Panc1 (cell line): ENCODE results near the gene CCDC141. TPM values are rescaled to one million over a fixed set of nuclear protein-coding genes. Genes with fewer than 3 reads are reported as not detected.

Source experiments
- ATAC-seq: fragments of 200-7000 bp; cut with Tn5 transposase; 2 replicates; pipeline ENCODE4 v1.9.1; 2020; ENCODE audit warnings: mild to moderate bottlenecking, moderate library complexity
- BruUV-seq: library from RNA; stranded (reverse); fragments of 400-500 nt; replicated peaks from 2 replicates; lab custom pipeline; 2021; lab: Mats Ljungman, UMichigan
- CTCF ChIA-PET: fragments of 300-600 bp; sonication (Branson Sonifier 250); formaldehyde crosslinking; loops from one replicate; lab custom pipeline; 2022; ENCODE audit warnings: antibody characterized with exemption; lab: Charles Lee
- POLR2A ChIA-PET: fragments of 300-600 bp; sonication (Branson Sonifier 250); formaldehyde crosslinking; loops from one replicate; lab custom pipeline; 2022; ENCODE audit warnings: antibody characterized with exemption; lab: Charles Lee
- DNase-seq: peaks from one replicate; pipeline ENCODE4 v3.0.0-alpha.2; 2010; ENCODE audit warnings: low read depth, low spot score
- H3K27ac ChIP-seq: 2 replicates; pipeline ENCODE4 v1.5.1; 2011; ENCODE audit warnings: mild to moderate bottlenecking, low read length, inconsistent platforms
- H3K27me3 ChIP-seq: fragments of 200-500 bp; sonication (Bioruptor generic); 2 replicates; pipeline ENCODE4 v1.6.0; 2014; ENCODE audit warnings: low read length, inconsistent platforms; ENCODE audit not compliant: control insufficient read depth, insufficient read depth
- H3K36me3 ChIP-seq: fragments of 200-500 bp; sonication (Bioruptor generic); 2 replicates; pipeline ENCODE4 v1.5.1; 2014; ENCODE audit warnings: inconsistent platforms, mild to moderate bottlenecking, low read length, moderate library complexity; ENCODE audit not compliant: control insufficient read depth, insufficient read depth
- H3K4me1 ChIP-seq: 2 replicates; pipeline ENCODE4 v1.5.1; 2011; ENCODE audit warnings: inconsistent platforms, mild to moderate bottlenecking, low read length, moderate library complexity; ENCODE audit not compliant: control insufficient read depth, insufficient read depth
- H3K4me3 ChIP-seq, 2 experiments: 2 replicates each; pipeline ENCODE4 v1.5.1; 2011 to 2012; ENCODE audit warnings: low read depth in 2 of 2, low read length in 2 of 2, mild to moderate bottlenecking in 2 of 2, inconsistent platforms in 1 of 2, moderate library complexity in 1 of 2
- H3K9me3 ChIP-seq: fragments of 200-500 bp; sonication (Bioruptor generic); 2 replicates; pipeline ENCODE4 v1.5.1; 2014; ENCODE audit warnings: low read depth, mild to moderate bottlenecking, inconsistent platforms, low read length, moderate library complexity; ENCODE audit not compliant: control insufficient read depth, insufficient read depth
- POLR2AphosphoS5 ChIP-seq: IDR thresholded peaks from 2 replicates; pipeline ENCODE4 v1.6.1; 2012; ENCODE audit warnings: mild to moderate bottlenecking, low read depth, low read length, moderate library complexity
- SIN3A ChIP-seq: IDR thresholded peaks from 2 replicates; pipeline ENCODE4 v1.6.1; 2012; ENCODE audit warnings: low read depth, mild to moderate bottlenecking, low read length, moderate library complexity, borderline replicate concordance; ENCODE audit not compliant: insufficient read depth
- TCF7L2 ChIP-seq: IDR thresholded peaks from 2 replicates; pipeline ENCODE4 v1.6.1; 2011; ENCODE audit warnings: mild to moderate bottlenecking, low read depth, low read length, inconsistent platforms
- in situ Hi-C: cut with HindIII; loops from 2 replicates; pipeline ENCODE4 v1.10.0; 2016; ENCODE audit warnings: low sequenced_read_pairs, low pct_unique_long_range_greater_than_20kb
- intact Hi-C: fragments of 100-400 bp; cut with micrococcal nuclease; formaldehyde crosslinking; loops from one replicate; pipeline ENCODE4 v1.10.0; 2022; ENCODE audit not compliant: unreplicated experiment
- total RNA-seq: library from RNA; stranded (reverse); gene quantifications from one replicate; pipeline ENCODE4 v1.2.1, GENCODE V29; 2021; ENCODE audit not compliant: unreplicated experiment
- TF ChIP-seq, protein P1 (sequence below): fragments of 450-650 bp; IDR thresholded peaks from 2 replicates; pipeline ENCODE4 v1.5.1; 2017; ENCODE audit warnings: mild to moderate bottlenecking
- TF ChIP-seq, protein P2 (sequence below), 2 experiments: IDR thresholded peaks; 2 replicates each; pipeline ENCODE4 v1.6.1; 2011 to 2012; ENCODE audit warnings: low read depth in 2 of 2, control low read depth in 1 of 2, low read length in 1 of 2, mild to moderate bottlenecking in 1 of 2, moderate library complexity in 1 of 2; ENCODE audit not compliant: insufficient read depth in 1 of 2

Gene CCDC141
- total RNA-seq, 1 experiment from 2014 or later = 0.10 TPM

DNA sequence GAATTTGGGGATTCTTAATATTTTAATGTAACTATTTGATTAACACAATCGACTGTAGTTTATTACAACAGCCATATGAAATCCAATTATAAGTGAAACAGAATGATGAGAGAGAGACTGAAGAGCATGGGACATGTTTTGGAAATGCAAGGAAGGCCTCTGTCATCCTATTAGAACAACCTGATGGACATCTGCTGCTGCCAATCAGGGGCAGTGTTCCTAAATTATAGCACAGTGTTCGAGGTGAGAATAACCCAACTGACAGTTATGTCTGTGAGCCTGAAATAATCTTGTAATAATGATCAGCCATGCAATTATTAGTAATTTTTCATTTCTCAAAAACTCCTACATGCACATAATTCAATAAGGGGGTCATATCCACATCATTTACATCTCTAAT lies 73.6 kb downstream of the CCDC141 start:
- intact Hi-C loops = no loop called here
- Histone ChIP-seq H3K27ac (no peak overlapping the region), H3K36me3 (no peaks in the 10 kb centered on the region), H3K4me1 (no peaks in the 10 kb centered on the region), H3K27me3 (no peaks in the 10 kb centered on the region), H3K4me3 (no peak overlapping the region), H3K9me3 (no peaks in the 10 kb centered on the region)
- TF ChIP-seq, protein P1, sequence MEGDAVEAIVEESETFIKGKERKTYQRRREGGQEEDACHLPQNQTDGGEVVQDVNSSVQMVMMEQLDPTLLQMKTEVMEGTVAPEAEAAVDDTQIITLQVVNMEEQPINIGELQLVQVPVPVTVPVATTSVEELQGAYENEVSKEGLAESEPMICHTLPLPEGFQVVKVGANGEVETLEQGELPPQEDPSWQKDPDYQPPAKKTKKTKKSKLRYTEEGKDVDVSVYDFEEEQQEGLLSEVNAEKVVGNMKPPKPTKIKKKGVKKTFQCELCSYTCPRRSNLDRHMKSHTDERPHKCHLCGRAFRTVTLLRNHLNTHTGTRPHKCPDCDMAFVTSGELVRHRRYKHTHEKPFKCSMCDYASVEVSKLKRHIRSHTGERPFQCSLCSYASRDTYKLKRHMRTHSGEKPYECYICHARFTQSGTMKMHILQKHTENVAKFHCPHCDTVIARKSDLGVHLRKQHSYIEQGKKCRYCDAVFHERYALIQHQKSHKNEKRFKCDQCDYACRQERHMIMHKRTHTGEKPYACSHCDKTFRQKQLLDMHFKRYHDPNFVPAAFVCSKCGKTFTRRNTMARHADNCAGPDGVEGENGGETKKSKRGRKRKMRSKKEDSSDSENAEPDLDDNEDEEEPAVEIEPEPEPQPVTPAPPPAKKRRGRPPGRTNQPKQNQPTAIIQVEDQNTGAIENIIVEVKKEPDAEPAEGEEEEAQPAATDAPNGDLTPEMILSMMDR = no peak
- TF ChIP-seq POLR2AphosphoS5 = no peak
- TF ChIP-seq SIN3A = no peak
- no peak for TF ChIP-seq TCF7L2
- TF ChIP-seq, protein P2, sequence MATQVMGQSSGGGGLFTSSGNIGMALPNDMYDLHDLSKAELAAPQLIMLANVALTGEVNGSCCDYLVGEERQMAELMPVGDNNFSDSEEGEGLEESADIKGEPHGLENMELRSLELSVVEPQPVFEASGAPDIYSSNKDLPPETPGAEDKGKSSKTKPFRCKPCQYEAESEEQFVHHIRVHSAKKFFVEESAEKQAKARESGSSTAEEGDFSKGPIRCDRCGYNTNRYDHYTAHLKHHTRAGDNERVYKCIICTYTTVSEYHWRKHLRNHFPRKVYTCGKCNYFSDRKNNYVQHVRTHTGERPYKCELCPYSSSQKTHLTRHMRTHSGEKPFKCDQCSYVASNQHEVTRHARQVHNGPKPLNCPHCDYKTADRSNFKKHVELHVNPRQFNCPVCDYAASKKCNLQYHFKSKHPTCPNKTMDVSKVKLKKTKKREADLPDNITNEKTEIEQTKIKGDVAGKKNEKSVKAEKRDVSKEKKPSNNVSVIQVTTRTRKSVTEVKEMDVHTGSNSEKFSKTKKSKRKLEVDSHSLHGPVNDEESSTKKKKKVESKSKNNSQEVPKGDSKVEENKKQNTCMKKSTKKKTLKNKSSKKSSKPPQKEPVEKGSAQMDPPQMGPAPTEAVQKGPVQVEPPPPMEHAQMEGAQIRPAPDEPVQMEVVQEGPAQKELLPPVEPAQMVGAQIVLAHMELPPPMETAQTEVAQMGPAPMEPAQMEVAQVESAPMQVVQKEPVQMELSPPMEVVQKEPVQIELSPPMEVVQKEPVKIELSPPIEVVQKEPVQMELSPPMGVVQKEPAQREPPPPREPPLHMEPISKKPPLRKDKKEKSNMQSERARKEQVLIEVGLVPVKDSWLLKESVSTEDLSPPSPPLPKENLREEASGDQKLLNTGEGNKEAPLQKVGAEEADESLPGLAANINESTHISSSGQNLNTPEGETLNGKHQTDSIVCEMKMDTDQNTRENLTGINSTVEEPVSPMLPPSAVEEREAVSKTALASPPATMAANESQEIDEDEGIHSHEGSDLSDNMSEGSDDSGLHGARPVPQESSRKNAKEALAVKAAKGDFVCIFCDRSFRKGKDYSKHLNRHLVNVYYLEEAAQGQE (IDR thresholded peaks at IDR 0.05; ENCODE audit: insufficient read depth in 1 of 2, low read depth in 2 of 2, low read length in 1 of 2) = no peak
- BruUV-seq = no TSS peak
- no peak for DNase-seq
- ChIA-PET CTCF (no interaction called here), POLR2A (no interaction called here)
- in situ Hi-C loops = no loop called here
- no peak for ATAC-seq

DNA sequence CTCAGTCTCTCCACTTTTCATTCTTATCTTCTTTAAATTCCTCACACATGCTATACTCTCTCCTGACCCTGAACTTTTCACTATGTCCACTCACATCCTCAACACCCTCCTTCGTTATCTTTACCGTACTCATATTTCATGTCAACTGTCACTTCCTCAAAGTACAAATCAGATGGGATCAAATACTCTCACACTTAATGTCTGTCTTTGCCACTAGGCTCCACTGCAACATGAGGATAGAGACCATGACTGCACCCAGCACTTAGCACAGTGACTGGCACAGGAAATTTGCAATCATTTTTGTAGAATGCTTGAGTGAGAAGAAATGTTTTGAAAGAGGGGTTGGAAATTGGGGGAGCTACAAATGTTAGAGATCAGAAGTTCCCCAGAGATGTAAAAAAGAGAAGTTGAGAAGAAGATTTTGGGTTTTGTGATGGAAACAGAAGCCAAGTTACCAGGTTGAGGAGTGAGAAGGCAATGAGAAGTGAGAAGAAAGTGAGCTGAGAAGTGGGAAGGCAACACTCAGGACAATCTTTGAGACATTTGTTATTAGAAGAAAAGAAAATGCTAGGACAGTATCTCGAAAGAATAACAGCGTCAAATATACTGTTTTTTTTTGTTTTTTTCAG lies 87.0 kb downstream of the CCDC141 start:
- intact Hi-C loops (no loop called here), in situ Hi-C loops (no loop called here)
- no peak overlapping the region for H3K4me3 ChIP-seq
- ChIA-PET POLR2A (no interaction called here), CTCF (no interaction called here)
- BruUV-seq = no TSS peak
- H3K27ac ChIP-seq = no peak overlapping the region
- DNase-seq (no peak), ATAC-seq (no peak)
- H3K36me3 ChIP-seq = no peaks in the 10 kb centered on the region
- TF ChIP-seq POLR2AphosphoS5 (no peak), TCF7L2 (no peak), SIN3A (no peak)
- TF ChIP-seq, protein P2 (IDR thresholded peaks at IDR 0.05; ENCODE audit: insufficient read depth in 1 of 2, low read depth in 2 of 2, low read length in 1 of 2) = no peak
- TF ChIP-seq, protein P1 = no peak
- H3K27me3 ChIP-seq = no peaks in the 10 kb centered on the region
- no peaks in the 10 kb centered on the region for H3K4me1 ChIP-seq
- H3K9me3 ChIP-seq = no peaks in the 10 kb centered on the region
